ENCODE data around the gene HOXD11. TPM values are rescaled to one million over a fixed set of nuclear protein-coding genes. Genes with fewer than 3 reads are reported as not detected.

The HOXD11 gene
- total RNA-seq, 1 donor from 2014 or later: not detected

Other genes with a start within 250 kb of the HOXD11 start
- gene LNPK, start 105.0 kb upstream of the HOXD11 start, total RNA-seq: 5.2 and 5.8 TPM in 2 replicates
- not detected in 2 replicates for gene EVX2, start 23.3 kb upstream of the HOXD11 start, total RNA-seq
- not detected in 2 replicates for gene HOXD13, start 14.6 kb upstream of the HOXD11 start, total RNA-seq
- not detected in 2 replicates for gene HOXD12, start 7.5 kb upstream of the HOXD11 start, total RNA-seq
- gene HOXD10, start 9.5 kb downstream of the HOXD11 start, total RNA-seq: 4.0 and 4.4 TPM in 2 replicates
- 15.3 and 23.8 TPM in 2 replicates for gene HOXD9, start 15.4 kb downstream of the HOXD11 start, total RNA-seq
- gene HOXD8, start 22.4 kb downstream of the HOXD11 start, total RNA-seq: 15.5 and 27.4 TPM in 2 replicates
- gene HOXD4, start 44.3 kb downstream of the HOXD11 start, total RNA-seq: 1.3 and 4.4 TPM in 2 replicates
- gene HOXD3, start 50.0 kb downstream of the HOXD11 start, total RNA-seq: 6.5 and 15.9 TPM in 2 replicates
- gene HOXD1, start 81.4 kb downstream of the HOXD11 start, total RNA-seq: 6.1 and 6.7 TPM in 2 replicates
- gene MTX2, start 162.2 kb downstream of the HOXD11 start, total RNA-seq: 24.4 and 31.7 TPM in 2 replicates